ENCODE results near the gene MATN1.
"Not testable (repeated sequence)": the region's sequence is repeated elsewhere in the genome, so short reads cannot be mapped to it uniquely, and the experiment has no call there.

The MATN1 gene

DNA sequence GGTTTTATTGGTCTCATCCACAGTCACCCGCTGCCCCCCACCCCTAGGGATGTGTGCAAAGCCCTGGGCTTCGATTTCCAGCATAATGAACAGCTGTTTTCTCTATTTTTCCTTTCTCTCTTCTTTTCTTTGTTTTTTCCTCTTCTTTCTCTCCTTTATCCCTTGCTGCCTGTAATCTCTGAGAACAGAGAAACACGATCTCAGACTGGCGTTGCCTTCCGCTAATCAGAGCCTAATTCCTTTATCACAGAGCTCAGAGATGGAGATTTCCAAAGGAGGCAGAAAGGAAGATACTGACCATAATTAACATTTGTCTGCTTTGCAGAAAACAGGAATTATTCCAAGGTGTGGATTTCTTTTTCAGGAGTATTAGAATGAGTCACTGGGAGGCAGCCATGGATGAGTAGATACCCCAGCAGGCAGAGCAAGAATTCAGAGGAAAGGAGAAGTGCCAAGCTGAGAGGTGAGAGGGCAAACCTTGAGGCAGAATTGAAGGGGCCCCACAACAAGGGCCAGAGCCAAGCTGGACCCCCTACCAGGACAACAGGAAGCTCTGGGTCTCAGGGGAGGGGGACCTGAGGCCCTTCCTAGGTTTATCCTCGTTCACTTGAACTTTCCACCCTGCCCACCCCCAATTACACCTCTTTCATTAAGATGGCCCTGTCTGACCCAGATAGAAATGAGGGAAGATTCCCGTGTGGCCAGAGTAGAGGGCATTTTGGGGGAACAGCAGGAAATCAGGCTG is 33.3 kb downstream of the MATN1 start:
- H3K4me3 ChIP-seq (ENCODE audit: low read length): no peak overlapping the region
- no peak overlapping the region for H3K27ac ChIP-seq (ENCODE audit: low read depth, low read length)
- H3K4me1 ChIP-seq (ENCODE audit: control insufficient read depth, insufficient read depth, low read length): peaks cover 2% of the 10 kb centered on the region
- no peaks in the 10 kb centered on the region for H3K36me3 ChIP-seq (ENCODE audit: control insufficient read depth, insufficient read depth, low read length)
- peaks cover 2% of the 10 kb centered on the region for H3K27me3 ChIP-seq (ENCODE audit: control insufficient read depth, insufficient read depth, low read length)
- H3K9ac ChIP-seq (ENCODE audit: low read length): no peak overlapping the region

DNA sequence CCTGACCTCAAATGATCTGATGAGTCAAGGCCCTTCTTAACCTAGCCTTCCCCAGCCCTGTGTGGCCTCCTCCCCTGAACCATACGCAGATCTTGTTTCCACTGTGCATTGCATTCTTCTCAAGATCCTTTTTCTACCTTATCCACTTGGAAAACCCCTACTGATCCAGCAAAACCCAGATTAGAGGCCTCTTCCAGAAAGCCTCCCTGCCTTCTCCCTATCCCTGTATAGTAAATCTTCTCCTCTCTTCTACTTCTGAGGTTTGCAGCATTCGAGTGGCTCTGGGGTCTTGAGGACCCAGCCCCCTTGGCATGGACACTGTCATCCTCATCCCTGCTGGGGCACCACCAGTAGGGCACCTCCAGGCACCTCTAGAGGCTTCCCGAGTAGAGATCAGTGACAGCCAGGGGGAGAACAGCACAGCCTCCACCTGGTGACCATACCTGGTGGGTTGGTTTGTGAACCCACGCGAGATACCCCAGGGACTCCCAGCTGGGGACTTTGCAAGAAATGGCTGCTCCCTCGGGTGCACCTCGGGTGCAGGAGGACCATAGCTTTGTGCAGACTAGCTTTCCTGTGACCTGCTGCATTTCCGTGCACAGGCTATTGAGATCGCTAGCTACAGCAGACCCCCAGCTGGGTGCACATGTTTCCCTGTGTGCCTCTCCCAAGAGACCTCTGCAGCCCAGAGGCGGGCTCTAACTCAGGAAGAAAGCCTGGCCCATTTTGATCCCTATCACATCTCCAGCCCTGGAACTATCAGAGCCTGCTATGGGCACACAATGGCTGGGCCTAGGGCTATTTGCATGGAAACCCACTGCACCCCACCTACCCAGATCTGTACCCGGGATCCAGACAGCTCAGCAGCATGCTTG is 34.2 kb downstream of the MATN1 start:
- no peaks in the 10 kb centered on the region for H3K36me3 ChIP-seq (ENCODE audit: control insufficient read depth, insufficient read depth, low read length)
- no peak overlapping the region for H3K27ac ChIP-seq (ENCODE audit: low read depth, low read length)
- no peak overlapping the region for H3K4me3 ChIP-seq (ENCODE audit: low read length)
- H3K4me1 ChIP-seq (ENCODE audit: control insufficient read depth, insufficient read depth, low read length): no peaks in the 10 kb centered on the region
- H3K27me3 ChIP-seq (ENCODE audit: control insufficient read depth, insufficient read depth, low read length): peaks cover 10% of the 10 kb centered on the region
- H3K9ac ChIP-seq (ENCODE audit: low read length): no peak overlapping the region

DNA sequence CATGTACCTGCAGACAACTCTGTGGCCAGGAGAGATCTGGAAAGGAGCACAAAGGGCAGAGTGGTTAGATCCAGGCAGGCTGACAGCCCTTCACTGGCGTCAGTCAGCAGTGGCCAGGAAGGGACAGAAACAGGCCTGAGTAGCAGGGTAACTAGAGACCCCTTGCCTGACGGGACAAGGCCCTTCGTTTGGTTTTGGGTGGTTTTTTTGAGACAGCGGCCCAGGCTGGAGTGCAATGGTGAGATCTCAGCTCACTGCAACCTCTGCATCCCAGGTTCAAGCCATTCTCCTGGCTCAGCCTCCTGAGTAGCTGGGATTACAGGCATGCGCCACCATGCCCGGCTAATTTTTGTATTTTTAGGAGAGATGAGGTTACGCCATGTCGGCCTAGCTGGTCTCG is 34.9 kb downstream of the MATN1 start:
- H3K27ac ChIP-seq (ENCODE audit: low read depth, low read length); H3K4me1 ChIP-seq (ENCODE audit: control insufficient read depth, insufficient read depth, low read length); H3K9ac ChIP-seq (ENCODE audit: low read length); H3K4me3 ChIP-seq (ENCODE audit: low read length); H3K36me3 ChIP-seq (ENCODE audit: control insufficient read depth, insufficient read depth, low read length): not testable (repeated sequence)
- H3K27me3 ChIP-seq (ENCODE audit: control insufficient read depth, insufficient read depth, low read length): peaks cover 14% of the 10 kb centered on the region

DNA sequence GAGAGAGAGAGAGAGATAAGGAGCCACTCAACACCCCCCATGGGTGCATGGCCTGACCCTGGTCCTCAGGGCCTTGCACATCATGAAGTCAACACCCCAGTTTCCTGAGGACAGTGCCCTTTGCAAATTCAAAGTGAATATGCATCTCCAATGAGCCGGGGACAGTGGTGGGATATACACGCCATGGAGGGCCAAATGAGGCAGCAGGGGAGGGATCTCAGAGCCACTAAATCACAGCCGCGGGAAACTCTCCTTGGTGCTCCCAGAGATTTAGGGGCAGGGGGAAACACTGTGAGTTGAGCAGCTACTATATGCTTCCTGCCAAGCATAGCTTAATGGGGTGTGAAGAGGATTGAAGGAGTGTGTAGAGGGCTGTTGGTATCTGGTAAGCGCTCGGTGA is 35.5 kb downstream of the MATN1 start:
- Histone ChIP-seq H3K27me3 (ENCODE audit: control insufficient read depth, insufficient read depth, low read length) (peaks cover 17% of the 10 kb centered on the region), H3K4me3 (ENCODE audit: low read length) (no peak overlapping the region), H3K9ac (ENCODE audit: low read length) (no peak overlapping the region), H3K4me1 (ENCODE audit: control insufficient read depth, insufficient read depth, low read length) (no peaks in the 10 kb centered on the region), H3K27ac (ENCODE audit: low read depth, low read length) (no peak overlapping the region), H3K36me3 (ENCODE audit: control insufficient read depth, insufficient read depth, low read length) (no peaks in the 10 kb centered on the region)

DNA sequence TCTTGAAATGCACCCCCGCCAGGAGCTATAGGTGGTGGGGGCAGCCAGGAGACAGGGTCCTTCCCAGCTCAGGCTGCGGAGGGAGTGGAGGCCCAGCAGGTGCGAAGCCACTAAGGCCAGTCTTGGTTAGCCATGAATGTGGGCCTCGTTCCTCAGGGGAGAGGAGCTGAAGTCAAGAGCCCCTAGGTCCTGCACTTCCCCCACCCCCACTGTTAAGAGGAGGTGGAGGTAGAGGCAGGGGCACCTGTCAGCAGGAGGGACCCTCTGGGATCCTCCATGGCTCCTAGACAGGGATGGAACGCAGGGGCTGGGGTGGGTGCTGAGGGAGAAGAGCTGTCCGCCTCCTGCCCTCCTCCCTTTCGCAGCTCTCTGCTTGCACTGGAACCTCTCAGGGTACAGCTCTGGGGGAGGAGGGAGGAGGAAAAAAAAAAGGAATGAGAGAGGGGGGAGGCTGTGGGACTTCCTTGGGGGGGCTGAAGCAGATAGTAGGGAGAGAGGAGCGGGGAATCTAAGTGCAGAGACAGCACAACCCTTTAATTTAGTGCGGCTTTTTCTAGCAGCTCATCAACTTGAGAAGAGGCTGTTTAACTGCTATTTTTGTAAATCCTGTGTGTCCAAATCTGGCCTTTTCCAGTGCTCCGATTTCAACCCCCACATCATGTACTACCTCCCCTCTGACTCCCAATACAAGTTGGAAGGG is 37.0 kb downstream of the MATN1 start:
- Histone ChIP-seq H3K4me3 (ENCODE audit: low read length) (no peak overlapping the region), H3K36me3 (ENCODE audit: control insufficient read depth, insufficient read depth, low read length) (no peaks in the 10 kb centered on the region), H3K27me3 (ENCODE audit: control insufficient read depth, insufficient read depth, low read length) (peaks cover 17% of the 10 kb centered on the region), H3K9ac (ENCODE audit: low read length) (no peak overlapping the region), H3K27ac (ENCODE audit: low read depth, low read length) (no peak overlapping the region), H3K4me1 (ENCODE audit: control insufficient read depth, insufficient read depth, low read length) (no peaks in the 10 kb centered on the region)

DNA sequence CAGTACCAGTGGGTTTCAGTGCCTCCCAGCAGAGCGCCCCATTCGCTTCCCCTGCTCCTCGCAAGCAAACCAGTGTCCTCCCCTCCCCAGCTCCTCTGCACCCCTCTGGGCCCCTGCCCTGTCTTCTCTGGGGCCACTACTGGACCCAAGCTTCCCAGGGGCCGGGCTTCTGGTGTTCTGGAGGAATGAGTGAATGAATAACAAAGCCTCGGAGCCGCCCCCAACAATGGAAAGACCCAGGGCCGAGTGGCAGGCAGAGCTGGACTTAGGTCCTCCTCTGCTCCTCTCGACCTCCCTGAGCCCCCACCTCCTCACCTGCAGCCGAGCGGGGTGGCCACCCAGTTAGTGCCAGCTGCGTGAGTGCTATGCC is 37.6 kb downstream of the MATN1 start:
- H3K27ac ChIP-seq (ENCODE audit: low read depth, low read length): no peak overlapping the region
- H3K36me3 ChIP-seq (ENCODE audit: control insufficient read depth, insufficient read depth, low read length): no peaks in the 10 kb centered on the region
- no peak overlapping the region for H3K9ac ChIP-seq (ENCODE audit: low read length)
- peaks cover 16% of the 10 kb centered on the region for H3K27me3 ChIP-seq (ENCODE audit: control insufficient read depth, insufficient read depth, low read length)
- no peaks in the 10 kb centered on the region for H3K4me1 ChIP-seq (ENCODE audit: control insufficient read depth, insufficient read depth, low read length)
- H3K4me3 ChIP-seq (ENCODE audit: low read length): no peak overlapping the region

DNA sequence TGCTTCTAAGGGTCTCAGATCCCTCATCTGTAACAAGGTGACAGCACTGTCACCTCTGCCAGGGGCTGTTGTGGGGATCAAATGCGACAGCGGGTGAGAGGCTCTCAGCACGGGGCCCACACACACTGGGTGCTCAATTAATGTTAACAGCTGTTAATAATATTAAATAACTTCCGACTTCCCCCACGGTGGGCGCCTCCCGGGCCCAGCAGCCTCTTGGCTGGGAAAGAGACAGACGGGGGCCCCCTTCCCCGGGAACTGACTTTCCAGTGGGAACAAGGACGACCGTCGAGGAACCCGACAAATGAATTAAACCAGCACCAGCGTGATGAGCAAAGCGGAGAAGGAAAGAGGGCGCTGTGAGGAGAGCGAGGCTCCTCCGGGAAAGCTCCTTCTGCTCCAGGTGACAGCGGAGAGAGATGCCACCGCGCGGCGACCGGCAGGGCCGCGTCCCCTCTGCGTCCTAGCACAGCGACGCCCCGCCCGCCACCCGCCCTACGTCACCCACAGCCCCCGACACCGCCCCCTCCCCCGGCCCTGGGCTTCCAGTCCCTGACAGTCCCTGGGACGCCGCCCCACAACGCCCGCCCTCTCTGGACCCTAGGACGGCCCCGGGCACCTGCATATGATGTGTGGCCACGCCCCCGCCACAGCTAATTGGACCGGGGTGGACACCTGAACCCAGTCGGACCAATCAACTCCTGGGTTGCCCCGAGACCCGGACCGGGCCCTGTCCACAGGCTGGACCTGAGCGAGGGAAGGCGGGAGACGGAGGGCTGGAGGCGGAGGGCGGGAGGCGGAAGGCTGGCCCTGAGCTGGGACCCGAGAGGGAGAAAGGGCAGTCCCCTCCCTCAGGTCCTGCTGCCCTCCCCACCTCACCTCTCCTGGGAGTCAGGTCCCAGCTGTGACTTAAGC is 38.2 kb downstream of the MATN1 start:
- Histone ChIP-seq H3K4me3 (ENCODE audit: low read length) (no peak overlapping the region), H3K4me1 (ENCODE audit: control insufficient read depth, insufficient read depth, low read length) (peaks cover 4% of the 10 kb centered on the region), H3K27me3 (ENCODE audit: control insufficient read depth, insufficient read depth, low read length) (peaks cover 16% of the 10 kb centered on the region), H3K27ac (ENCODE audit: low read depth, low read length) (no peak overlapping the region), H3K9ac (ENCODE audit: low read length) (no peak overlapping the region), H3K36me3 (ENCODE audit: control insufficient read depth, insufficient read depth, low read length) (no peaks in the 10 kb centered on the region)

DNA sequence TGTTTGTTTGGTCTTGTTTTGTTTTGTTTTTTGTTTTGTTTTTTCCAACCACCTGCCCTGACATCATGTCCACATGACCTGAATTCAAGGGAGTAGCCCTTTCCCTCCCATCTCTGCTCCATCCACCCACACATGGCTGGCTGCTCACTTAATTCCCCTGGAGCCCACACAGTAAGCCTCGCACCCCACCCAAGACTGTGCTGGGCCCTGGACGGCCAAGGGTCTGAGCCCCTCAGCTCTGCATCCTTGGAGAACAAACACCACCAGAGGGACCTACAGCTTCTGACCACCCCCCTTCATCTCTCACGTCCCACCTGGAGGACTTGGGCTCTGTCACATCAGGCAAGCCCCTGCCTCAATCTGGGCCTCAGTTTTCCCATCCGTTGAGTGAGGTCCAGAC is 39.1 kb downstream of the MATN1 start:
- Histone ChIP-seq H3K9ac (ENCODE audit: low read length) (no peak overlapping the region), H3K4me1 (ENCODE audit: control insufficient read depth, insufficient read depth, low read length) (peaks cover 4% of the 10 kb centered on the region), H3K27me3 (ENCODE audit: control insufficient read depth, insufficient read depth, low read length) (peaks cover 16% of the 10 kb centered on the region), H3K36me3 (ENCODE audit: control insufficient read depth, insufficient read depth, low read length) (no peaks in the 10 kb centered on the region), H3K4me3 (ENCODE audit: low read length) (no peak overlapping the region), H3K27ac (ENCODE audit: low read depth, low read length) (no peak overlapping the region)

DNA sequence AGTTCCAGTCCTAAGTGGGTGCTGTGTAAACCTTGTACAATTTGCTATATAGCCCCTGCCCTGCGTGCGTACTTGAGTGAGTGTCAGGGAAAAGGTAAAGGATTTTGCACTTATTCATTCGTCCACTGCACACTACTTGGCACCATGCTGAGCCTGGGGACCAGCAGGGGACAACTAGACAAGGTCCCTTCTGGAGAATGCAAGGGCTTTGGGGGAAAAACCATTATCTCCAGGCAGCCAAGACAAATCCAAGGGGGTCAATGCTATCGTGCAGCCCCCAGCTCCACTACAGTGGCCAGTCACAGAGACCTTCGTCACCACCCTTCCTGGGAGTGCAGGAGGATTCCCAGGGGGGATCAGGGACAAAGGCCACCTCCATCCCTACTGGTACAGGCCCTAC is 39.7 kb downstream of the MATN1 start:
- H3K27ac ChIP-seq (ENCODE audit: low read depth, low read length): no peak overlapping the region
- peaks cover 4% of the 10 kb centered on the region for H3K4me1 ChIP-seq (ENCODE audit: control insufficient read depth, insufficient read depth, low read length)
- H3K27me3 ChIP-seq (ENCODE audit: control insufficient read depth, insufficient read depth, low read length): peaks cover 16% of the 10 kb centered on the region
- H3K4me3 ChIP-seq (ENCODE audit: low read length): no peak overlapping the region
- H3K36me3 ChIP-seq (ENCODE audit: control insufficient read depth, insufficient read depth, low read length): no peaks in the 10 kb centered on the region
- H3K9ac ChIP-seq (ENCODE audit: low read length): no peak overlapping the region

DNA sequence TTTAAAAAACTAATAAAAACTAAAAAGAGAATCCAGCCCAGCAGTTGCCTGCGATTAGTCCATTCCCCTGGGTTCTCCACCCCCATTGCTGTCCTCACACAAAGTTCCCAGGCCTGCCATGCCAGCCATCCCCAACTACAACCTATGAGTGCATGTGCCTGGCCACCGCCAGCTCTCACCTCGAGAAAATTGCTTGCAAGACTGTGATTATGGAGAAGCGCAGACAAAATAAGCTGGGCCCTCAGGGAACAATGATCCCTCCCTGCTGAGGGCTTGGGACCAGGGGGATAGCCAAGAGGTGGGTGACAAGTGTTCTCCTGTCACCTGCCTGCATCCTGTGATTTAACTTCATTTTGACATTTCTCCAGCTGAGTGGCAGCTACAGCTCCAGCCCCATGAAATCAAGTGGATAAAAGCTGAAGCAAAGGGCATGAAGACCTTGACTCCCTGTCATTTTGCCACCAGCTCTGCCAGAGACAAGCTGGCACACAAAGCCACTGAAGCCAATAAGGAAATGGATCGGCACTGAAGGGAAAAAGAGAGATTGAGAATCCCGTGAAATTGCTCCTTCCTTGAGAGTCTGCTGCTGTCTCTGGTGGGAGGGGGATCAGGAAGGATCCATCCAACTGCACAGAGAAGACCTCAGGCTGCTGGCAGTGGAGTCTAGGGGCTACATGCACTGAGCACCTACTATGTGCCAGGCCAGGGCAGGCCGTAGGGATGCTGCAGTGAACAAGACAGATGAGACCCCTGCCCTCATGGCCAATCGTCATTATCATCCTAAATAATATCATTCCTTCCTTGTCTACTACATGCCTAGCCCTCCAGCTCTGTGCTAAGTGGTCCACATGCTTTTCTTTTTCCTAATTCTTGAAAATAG is 40.7 kb downstream of the MATN1 start:
- Histone ChIP-seq H3K9ac (ENCODE audit: low read length) (no peak overlapping the region), H3K27me3 (ENCODE audit: control insufficient read depth, insufficient read depth, low read length) (peaks cover 16% of the 10 kb centered on the region), H3K4me3 (ENCODE audit: low read length) (no peak overlapping the region), H3K4me1 (ENCODE audit: control insufficient read depth, insufficient read depth, low read length) (peaks cover 4% of the 10 kb centered on the region), H3K27ac (ENCODE audit: low read depth, low read length) (no peak overlapping the region), H3K36me3 (ENCODE audit: control insufficient read depth, insufficient read depth, low read length) (no peaks in the 10 kb centered on the region)

DNA sequence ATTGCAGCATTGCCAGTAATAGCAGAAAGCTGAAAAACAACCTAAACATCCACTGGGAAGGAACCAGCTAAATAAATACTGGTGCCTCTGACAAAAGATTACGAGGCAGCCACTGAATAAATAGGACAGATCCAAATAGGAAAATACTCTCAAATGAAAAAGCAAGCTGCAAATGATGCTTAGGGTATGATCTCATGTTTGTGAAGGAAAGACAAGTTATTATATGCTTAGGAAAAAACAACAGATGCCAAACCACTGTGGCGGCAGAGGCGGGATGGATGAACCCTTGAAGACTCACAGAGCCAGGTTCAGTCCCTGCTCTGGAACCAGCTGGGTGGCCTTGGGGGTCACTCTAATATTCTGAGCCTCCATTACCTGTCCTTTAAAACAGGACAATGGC is 41.6 kb downstream of the MATN1 start:
- Histone ChIP-seq H3K9ac (ENCODE audit: low read length) (no peak overlapping the region), H3K4me1 (ENCODE audit: control insufficient read depth, insufficient read depth, low read length) (peaks cover 4% of the 10 kb centered on the region), H3K27me3 (ENCODE audit: control insufficient read depth, insufficient read depth, low read length) (peaks cover 16% of the 10 kb centered on the region), H3K36me3 (ENCODE audit: control insufficient read depth, insufficient read depth, low read length) (no peaks in the 10 kb centered on the region), H3K4me3 (ENCODE audit: low read length) (no peak overlapping the region), H3K27ac (ENCODE audit: low read depth, low read length) (no peak overlapping the region)

Measured in rectal smooth muscle tissue (tissue), 1 donor.